Neural cell (in vitro differentiated cells): ENCODE data around the gene FURIN. TPM values are rescaled to one million over a fixed set of nuclear protein-coding genes. Genes with fewer than 3 reads are reported as not detected.

Experiments
- H2AFZ ChIP-seq: fragments of 200-600, 300-800 bp; sonication (generic), shearing (Covaris generic); 2 replicates; pipeline ENCODE4 v1.6.0; 2014; ENCODE audit warnings: low read depth, mild to moderate bottlenecking, antibody characterized with exemption, low read length, moderate library complexity
- H3F3A ChIP-seq: fragments of 200-600 bp; shearing (Covaris generic); 2 replicates; pipeline ENCODE4 v1.6.1; 2016; ENCODE audit warnings: mild to moderate bottlenecking, moderate library complexity, mixed read lengths, antibody characterized with exemption, low read length; ENCODE audit not compliant: insufficient read depth, poor library complexity, severe bottlenecking
- H3K27ac ChIP-seq: fragments of 200-600, 300-800 bp; sonication (generic), shearing (Covaris generic); 2 replicates; pipeline ENCODE4 v1.5.1; 2014; ENCODE audit warnings: mild to moderate bottlenecking, low read length, moderate library complexity
- H3K27me3 ChIP-seq: fragments of 300-800, 200-600 bp; sonication (generic), shearing (Covaris generic); 2 replicates; pipeline ENCODE4 v1.6.0; 2014; ENCODE audit warnings: mild to moderate bottlenecking, low read depth, low read length, moderate library complexity; ENCODE audit not compliant: insufficient read depth
- H3K36me3 ChIP-seq: fragments of 300-800, 200-600 bp; sonication (generic), shearing (Covaris generic); 2 replicates; pipeline ENCODE4 v1.5.1; 2014; ENCODE audit warnings: mild to moderate bottlenecking, antibody characterized with exemption, low read length, moderate library complexity; ENCODE audit not compliant: insufficient read depth
- H3K4me2 ChIP-seq: fragments of 300-800, 200-600 bp; sonication (generic), shearing (Covaris generic); 2 replicates; pipeline ENCODE4 v1.6.0; 2014; ENCODE audit warnings: mild to moderate bottlenecking, low read length
- H3K4me3 ChIP-seq: fragments of 300-800, 200-600 bp; sonication (generic), shearing (Covaris generic); 2 replicates; pipeline ENCODE4 v1.5.1; 2014; ENCODE audit warnings: mild to moderate bottlenecking, low read length, moderate library complexity
- H3K79me2 ChIP-seq: fragments of 200-600 bp; shearing (Covaris generic); replicated peaks from 2 replicates; pipeline ENCODE4 v1.6.0; 2014; ENCODE audit warnings: mild to moderate bottlenecking, low read length, moderate library complexity; ENCODE audit not compliant: insufficient read depth
- H3K9ac ChIP-seq: fragments of 300-800, 200-600 bp; sonication (generic), shearing (Covaris generic); 2 replicates; pipeline ENCODE4 v1.6.1; 2016; ENCODE audit warnings: mild to moderate bottlenecking, low read length, mixed read lengths
- H3K9me2 ChIP-seq: fragments of 200-600 bp; shearing (Covaris generic); 2 replicates; pipeline ENCODE4 v1.6.1; 2016; ENCODE audit warnings: mild to moderate bottlenecking, low read length, mixed read lengths; ENCODE audit not compliant: insufficient read depth
- H3K9me3 ChIP-seq: fragments of 200-600, 300-800 bp; sonication (generic), shearing (Covaris generic); 2 replicates; pipeline ENCODE4 v1.6.1; 2016; ENCODE audit warnings: mild to moderate bottlenecking, mixed run types, low read length, moderate library complexity, mixed read lengths
- H4K20me1 ChIP-seq: fragments of 200-600 bp; shearing (Covaris generic); 2 replicates; pipeline ENCODE4 v1.6.1; 2016; ENCODE audit warnings: mild to moderate bottlenecking, mixed run types; ENCODE audit not compliant: insufficient read depth
- EP300 ChIP-seq: fragments of 450-650 bp; conservative IDR thresholded peaks from 2 replicates; pipeline ENCODE4 v1.6.1; 2014; ENCODE audit warnings: antibody characterized with exemption, mild to moderate bottlenecking, moderate library complexity; ENCODE audit not compliant: poor library complexity, severe bottlenecking
- EZH2 ChIP-seq: fragments of 200-600, 300-800 bp; shearing (Covaris generic), sonication (generic); IDR thresholded peaks from 2 replicates; pipeline ENCODE4 v1.6.1; 2014; ENCODE audit warnings: antibody characterized with exemption, low read length, borderline replicate concordance, mild to moderate bottlenecking; ENCODE audit not compliant: insufficient read depth, poor library complexity, severe bottlenecking
- MXI1 ChIP-seq: fragments of 450-650 bp; conservative IDR thresholded peaks from 2 replicates; pipeline ENCODE4 v1.6.1; 2014; ENCODE audit warnings: antibody characterized with exemption, mild to moderate bottlenecking; ENCODE audit not compliant: poor library complexity, severe bottlenecking
- POLR2AphosphoS5 ChIP-seq: IDR thresholded peaks from 2 replicates; pipeline ENCODE4 v1.6.1; 2012
- RAD21 ChIP-seq: fragments of 450-650 bp; conservative IDR thresholded peaks from 2 replicates; pipeline ENCODE4 v1.6.1; 2014; ENCODE audit warnings: antibody characterized with exemption, mild to moderate bottlenecking, moderate library complexity
- REST ChIP-seq: IDR thresholded peaks from 2 replicates; pipeline ENCODE4 v1.6.1; 2012; ENCODE audit warnings: borderline replicate concordance
- SMC3 ChIP-seq: fragments of 450-650 bp; conservative IDR thresholded peaks from 2 replicates; pipeline ENCODE4 v1.6.1; 2014; ENCODE audit warnings: antibody characterized with exemption, mild to moderate bottlenecking, moderate library complexity; ENCODE audit not compliant: poor library complexity
- TAF1 ChIP-seq: IDR thresholded peaks from 2 replicates; pipeline ENCODE4 v1.6.1; 2012; ENCODE audit warnings: low read depth
- polyA plus RNA-seq: library from polyadenylated mRNA; depleted of rRNA; stranded (reverse); fragments of >200 nt; gene quantifications from 2 replicates; pipeline ENCODE4 v1.2.3, GENCODE V29; 2014
- TF ChIP-seq, protein P1 (sequence below): fragments of 450-650 bp; IDR thresholded peaks from 2 replicates; pipeline ENCODE4 v1.5.1; 2014; ENCODE audit warnings: antibody characterized with exemption, mild to moderate bottlenecking, moderate library complexity; ENCODE audit not compliant: poor library complexity, severe bottlenecking

The FURIN gene
- polyA plus RNA-seq, 1 donor from 2014 or later, result 4.3 TPM

GRCh38 chr15:90901175-90902039, 33.0 kb downstream of the FURIN start:
- Histone ChIP-seq H3K9ac (peak overlapping the region; percentile 85), H2AFZ (peak overlapping the region; percentile 54), H3K9me3 (no peaks in the 10 kb centered on the region), H3K79me2 (no peaks in the 10 kb centered on the region), H3K9me2 (no peaks in the 10 kb centered on the region), H3K36me3 (peaks cover 7% of the 10 kb centered on the region), H3K4me3 (peak overlapping the region; percentile 83), H3K4me2 (peak overlapping the region; percentile 68), H3K27me3 (no peaks in the 10 kb centered on the region), H4K20me1 (no peaks in the 10 kb centered on the region), H3K27ac (peak overlapping the region; percentile 78), H3F3A (no peaks in the 10 kb centered on the region)
- TF ChIP-seq EZH2 (no peak), MXI1 (no peak), TAF1 (no peak), REST (no peak), SMC3 (no peak), EP300 (no peak), RAD21 (no peak), POLR2AphosphoS5 (no peak)
- TF ChIP-seq, protein P1, sequence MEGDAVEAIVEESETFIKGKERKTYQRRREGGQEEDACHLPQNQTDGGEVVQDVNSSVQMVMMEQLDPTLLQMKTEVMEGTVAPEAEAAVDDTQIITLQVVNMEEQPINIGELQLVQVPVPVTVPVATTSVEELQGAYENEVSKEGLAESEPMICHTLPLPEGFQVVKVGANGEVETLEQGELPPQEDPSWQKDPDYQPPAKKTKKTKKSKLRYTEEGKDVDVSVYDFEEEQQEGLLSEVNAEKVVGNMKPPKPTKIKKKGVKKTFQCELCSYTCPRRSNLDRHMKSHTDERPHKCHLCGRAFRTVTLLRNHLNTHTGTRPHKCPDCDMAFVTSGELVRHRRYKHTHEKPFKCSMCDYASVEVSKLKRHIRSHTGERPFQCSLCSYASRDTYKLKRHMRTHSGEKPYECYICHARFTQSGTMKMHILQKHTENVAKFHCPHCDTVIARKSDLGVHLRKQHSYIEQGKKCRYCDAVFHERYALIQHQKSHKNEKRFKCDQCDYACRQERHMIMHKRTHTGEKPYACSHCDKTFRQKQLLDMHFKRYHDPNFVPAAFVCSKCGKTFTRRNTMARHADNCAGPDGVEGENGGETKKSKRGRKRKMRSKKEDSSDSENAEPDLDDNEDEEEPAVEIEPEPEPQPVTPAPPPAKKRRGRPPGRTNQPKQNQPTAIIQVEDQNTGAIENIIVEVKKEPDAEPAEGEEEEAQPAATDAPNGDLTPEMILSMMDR, result no peak

DNA sequence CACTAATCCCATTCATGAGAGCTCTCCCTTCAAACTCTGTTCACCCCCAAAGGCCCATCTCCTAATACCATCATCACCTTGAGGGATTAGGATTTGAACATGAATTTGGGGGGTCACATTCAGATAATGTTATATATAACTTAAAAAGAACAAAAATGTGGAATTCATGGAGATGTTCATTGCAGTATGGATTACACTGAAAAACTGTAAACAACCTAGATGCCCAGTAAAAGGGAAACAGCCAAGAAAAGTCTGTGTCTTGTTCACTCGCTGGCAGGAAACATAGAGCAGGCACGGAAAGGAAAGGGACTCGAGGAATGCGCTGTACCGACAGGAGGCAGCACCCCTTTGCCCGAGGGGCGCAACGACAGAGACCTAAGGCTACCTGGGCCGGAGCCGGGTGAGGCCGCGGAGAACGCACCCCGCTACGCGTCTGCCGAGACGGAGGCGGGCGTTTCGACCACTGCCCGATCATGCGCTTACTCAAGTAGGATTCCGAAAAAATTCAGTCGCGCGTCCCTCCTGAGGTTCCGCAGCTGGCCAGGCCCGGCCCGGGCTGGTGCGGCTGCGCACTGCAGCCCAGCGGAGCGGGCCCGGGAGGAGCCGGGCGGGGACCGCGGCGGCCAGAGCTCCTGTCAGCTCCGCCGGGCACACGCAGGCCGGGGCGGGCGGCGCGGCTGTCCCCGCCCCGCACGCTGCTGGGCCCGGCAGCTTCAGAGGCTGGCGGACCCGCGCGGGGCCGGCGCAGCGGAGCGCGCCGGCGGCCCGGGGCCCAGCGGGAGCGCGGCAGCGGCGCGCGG, 33.9 kb downstream of the FURIN start:
- Histone ChIP-seq H3K27ac (peak overlapping the region; percentile 78), H3K9me2 (no peaks in the 10 kb centered on the region), H3K27me3 (no peaks in the 10 kb centered on the region), H3K4me2 (peak overlapping the region; percentile 68), H3K9me3 (no peaks in the 10 kb centered on the region), H3K9ac (peak overlapping the region; percentile 85), H3F3A (no peaks in the 10 kb centered on the region), H3K4me3 (peak overlapping the region; percentile 83), H3K36me3 (peaks cover 7% of the 10 kb centered on the region), H3K79me2 (no peaks in the 10 kb centered on the region), H2AFZ (peak overlapping the region; percentile 54), H4K20me1 (no peaks in the 10 kb centered on the region)
- TF ChIP-seq, protein P1, result peak; percentile 94
- TF ChIP-seq TAF1, result no peak
- peak; percentile 68 for TF ChIP-seq POLR2AphosphoS5
- TF ChIP-seq EZH2, result no peak
- TF ChIP-seq EP300, result peak; percentile 41
- TF ChIP-seq RAD21, result peak; percentile 63
- TF ChIP-seq SMC3, result peak; percentile 81
- no peak for TF ChIP-seq REST
- TF ChIP-seq MXI1, result peak; percentile 36
